BE2C (cell line): ENCODE data around the gene NTSR2.

Experiments
- DNase-seq: peaks from one replicate; pipeline ENCODE4 v3.0.0-alpha.2; 2020
- H3K27me3 ChIP-seq: fragments of 250-450 bp; sonication (Bioruptor Pico); 2 replicates; pipeline ENCODE4 v1.5.1; 2020; ENCODE audit warnings: mild to moderate bottlenecking
- H3K36me3 ChIP-seq: fragments of 250-450 bp; sonication (Bioruptor Pico); 2 replicates; pipeline ENCODE4 v1.5.1; 2020; ENCODE audit warnings: mild to moderate bottlenecking
- H3K4me1 ChIP-seq: fragments of 250-450 bp; sonication (Bioruptor Pico); 2 replicates; pipeline ENCODE4 v1.5.1; 2020
- H3K4me3 ChIP-seq: 2 replicates; pipeline ENCODE4 v1.5.1; 2011; ENCODE audit warnings: low read depth, low read length
- H3K9me3 ChIP-seq: fragments of 250-450 bp; sonication (Bioruptor Pico); 2 replicates; pipeline ENCODE4 v1.5.1; 2020
- TF ChIP-seq, protein P1 (sequence below): IDR thresholded peaks from 2 replicates; pipeline ENCODE4 v1.5.1; 2012; ENCODE audit warnings: mild to moderate bottlenecking, low read depth, low read length

Gene NTSR2

DNA sequence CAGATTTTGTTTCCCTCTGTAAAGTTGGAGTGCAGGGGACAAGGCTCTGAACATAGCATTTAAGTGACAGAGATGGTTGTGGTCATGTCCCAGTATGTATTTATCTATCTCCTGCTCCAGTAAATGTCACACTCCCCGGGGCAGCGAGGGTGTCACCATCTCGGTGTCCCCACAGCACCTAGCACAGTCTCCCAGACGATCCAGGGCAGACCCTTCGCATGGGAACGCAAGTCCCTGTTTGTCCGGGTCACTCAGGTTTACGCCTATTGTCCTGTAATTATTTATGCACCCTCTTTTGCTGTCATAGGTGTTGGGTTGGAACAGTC lies 12.6 kb upstream of the NTSR2 start:
- TF ChIP-seq, protein P1, sequence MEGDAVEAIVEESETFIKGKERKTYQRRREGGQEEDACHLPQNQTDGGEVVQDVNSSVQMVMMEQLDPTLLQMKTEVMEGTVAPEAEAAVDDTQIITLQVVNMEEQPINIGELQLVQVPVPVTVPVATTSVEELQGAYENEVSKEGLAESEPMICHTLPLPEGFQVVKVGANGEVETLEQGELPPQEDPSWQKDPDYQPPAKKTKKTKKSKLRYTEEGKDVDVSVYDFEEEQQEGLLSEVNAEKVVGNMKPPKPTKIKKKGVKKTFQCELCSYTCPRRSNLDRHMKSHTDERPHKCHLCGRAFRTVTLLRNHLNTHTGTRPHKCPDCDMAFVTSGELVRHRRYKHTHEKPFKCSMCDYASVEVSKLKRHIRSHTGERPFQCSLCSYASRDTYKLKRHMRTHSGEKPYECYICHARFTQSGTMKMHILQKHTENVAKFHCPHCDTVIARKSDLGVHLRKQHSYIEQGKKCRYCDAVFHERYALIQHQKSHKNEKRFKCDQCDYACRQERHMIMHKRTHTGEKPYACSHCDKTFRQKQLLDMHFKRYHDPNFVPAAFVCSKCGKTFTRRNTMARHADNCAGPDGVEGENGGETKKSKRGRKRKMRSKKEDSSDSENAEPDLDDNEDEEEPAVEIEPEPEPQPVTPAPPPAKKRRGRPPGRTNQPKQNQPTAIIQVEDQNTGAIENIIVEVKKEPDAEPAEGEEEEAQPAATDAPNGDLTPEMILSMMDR = no peak
- H3K9me3 ChIP-seq = no peaks in the 10 kb centered on the region
- no peaks in the 10 kb centered on the region for H3K36me3 ChIP-seq
- no peaks in the 10 kb centered on the region for H3K27me3 ChIP-seq
- no peak overlapping the region for H3K4me3 ChIP-seq
- no peaks in the 10 kb centered on the region for H3K4me1 ChIP-seq
- DNase-seq = no peak

GRCh38 chr2:11681722-11682589 lies 12.0 kb upstream of the NTSR2 start:
- H3K9me3 ChIP-seq = no peaks in the 10 kb centered on the region
- no peak overlapping the region for H3K4me3 ChIP-seq
- H3K27me3 ChIP-seq = no peaks in the 10 kb centered on the region
- H3K36me3 ChIP-seq = no peaks in the 10 kb centered on the region
- H3K4me1 ChIP-seq = no peaks in the 10 kb centered on the region
- TF ChIP-seq, protein P1 = peak; percentile 97
- DNase-seq = peak; percentile 72

DNA sequence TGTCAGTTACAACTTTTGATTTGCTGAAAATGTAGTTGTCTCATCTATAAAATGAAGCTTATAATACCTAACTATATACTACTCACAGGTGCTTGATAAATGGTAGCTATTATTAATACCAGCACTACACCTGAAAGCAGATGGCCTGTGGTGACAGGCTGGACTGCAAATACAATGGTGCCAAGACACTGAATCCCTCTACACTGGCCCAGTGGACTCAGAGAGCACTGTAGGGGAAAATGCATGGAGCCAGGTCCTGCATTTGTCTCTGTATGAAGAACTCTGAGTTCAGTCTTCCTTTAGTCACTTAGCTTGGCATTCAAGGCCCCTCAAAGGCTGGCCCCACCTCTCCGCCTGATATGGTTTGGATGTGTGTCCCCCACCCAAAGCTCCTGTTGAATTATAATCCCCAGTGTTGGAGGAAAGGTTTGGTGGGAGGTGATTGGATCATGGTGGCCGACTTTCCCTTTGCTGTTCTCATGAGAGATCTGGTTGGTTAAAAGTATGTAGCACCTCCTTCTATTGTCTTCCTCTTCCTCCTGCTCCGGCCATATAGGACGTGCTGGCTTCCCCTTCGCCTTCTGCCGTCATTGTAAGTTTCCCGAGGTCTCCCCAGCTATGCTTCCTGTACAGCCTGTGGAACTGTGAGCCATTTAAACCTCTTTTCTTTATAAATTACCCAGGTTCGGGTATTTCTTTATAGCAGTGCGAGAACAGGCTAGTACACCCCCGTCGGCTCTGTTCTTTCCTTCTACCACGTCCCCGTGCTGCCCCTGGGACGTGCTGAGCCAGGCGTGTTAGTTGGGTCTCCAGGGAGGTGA lies 11.1 kb upstream of the NTSR2 start:
- DNase-seq = no peak
- no peaks in the 10 kb centered on the region for H3K36me3 ChIP-seq
- TF ChIP-seq, protein P1 = no peak
- no peaks in the 10 kb centered on the region for H3K9me3 ChIP-seq
- H3K4me1 ChIP-seq = no peaks in the 10 kb centered on the region
- H3K4me3 ChIP-seq = no peak overlapping the region
- H3K27me3 ChIP-seq = no peaks in the 10 kb centered on the region

DNA sequence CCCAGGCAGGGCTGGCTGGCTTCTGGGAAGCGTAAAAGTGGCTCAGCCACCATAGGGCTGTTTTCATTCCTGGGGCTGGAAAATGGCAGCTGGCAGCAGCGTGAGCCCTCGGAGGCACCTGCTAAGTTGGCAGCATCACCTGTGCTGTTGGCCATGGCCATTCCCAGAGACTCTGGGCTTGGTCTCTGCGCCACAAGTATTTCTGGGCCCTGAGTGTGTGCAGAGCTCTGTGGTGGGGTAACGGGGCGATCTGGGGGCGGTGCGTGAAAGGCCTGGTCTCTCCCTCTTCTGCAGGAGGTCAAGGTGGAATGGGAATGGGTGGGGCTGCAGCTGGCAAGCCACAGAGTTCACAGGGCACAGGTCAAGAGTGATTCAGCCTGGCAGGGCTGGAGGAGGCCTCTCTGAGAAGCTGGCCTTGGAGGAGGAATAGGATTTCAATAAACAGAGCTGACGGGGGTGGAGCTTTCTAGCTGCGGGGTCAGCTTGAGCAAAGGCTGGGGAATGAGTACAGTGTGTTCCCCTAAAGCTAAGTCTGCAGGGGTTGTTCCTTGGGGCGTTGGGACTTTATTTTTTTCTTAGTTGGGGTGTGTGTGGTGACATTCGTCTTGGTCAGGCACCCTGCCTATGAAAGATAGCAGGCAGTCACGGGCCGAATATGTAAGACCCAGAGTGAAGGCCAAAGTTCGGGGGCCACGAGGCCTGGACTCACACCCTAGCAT lies 10.3 kb upstream of the NTSR2 start:
- no peaks in the 10 kb centered on the region for H3K4me1 ChIP-seq
- TF ChIP-seq, protein P1 = no peak
- no peaks in the 10 kb centered on the region for H3K27me3 ChIP-seq
- H3K36me3 ChIP-seq = no peaks in the 10 kb centered on the region
- no peak overlapping the region for H3K4me3 ChIP-seq
- H3K9me3 ChIP-seq = no peaks in the 10 kb centered on the region
- DNase-seq = no peak

- H3K27me3 ChIP-seq = no peaks in the 10 kb centered on the region
- TF ChIP-seq, protein P1 = no peak
- no peaks in the 10 kb centered on the region for H3K36me3 ChIP-seq
- no peak for DNase-seq
- no peaks in the 10 kb centered on the region for H3K9me3 ChIP-seq
- no peaks in the 10 kb centered on the region for H3K4me1 ChIP-seq
- H3K4me3 ChIP-seq = no peak overlapping the region
These were observed 9.6 kb upstream of the NTSR2 start for GRCh38 chr2:11679486-11680181.
